SK-N-SH (cell line): ENCODE measurements around the gene FBXO45. TPM values are rescaled to one million over a fixed set of nuclear protein-coding genes. Genes with fewer than 3 reads are reported as not detected.

Experiments used
- CTCF ChIA-PET: fragments of 300-600, 350-600 bp; formaldehyde crosslinking; extraction: SDS; loops from one replicate; lab custom pipeline; 2021; lab: Yijun Ruan, JAX
- POLR2A ChIA-PET: fragments of 350-600 bp; sonication (Branson Sonifier 250); formaldehyde crosslinking; extraction: SDS; loops from one replicate; lab custom pipeline; 2020; ENCODE audit warnings: antibody characterized with exemption, inconsistent platforms; lab: Yijun Ruan, JAX
- DNase-seq: peaks from one replicate; pipeline ENCODE4 v3.0.0; 2012
- H2AFZ ChIP-seq: fragments of 200-600 bp; sonication (generic); 2 replicates; pipeline ENCODE4 v1.8.1; 2016; ENCODE audit warnings: antibody characterized with exemption, mild to moderate bottlenecking, low read depth
- H3F3A ChIP-seq: fragments of 200-600 bp; sonication (generic); replicated peaks from 2 replicates; pipeline ENCODE3; 2016; ENCODE audit warnings: antibody characterized with exemption, mild to moderate bottlenecking; ENCODE audit not compliant: insufficient read depth
- H3K27ac ChIP-seq, 2 experiments: fragments of 200-500 bp in 1 of 2; fragments of 200-600 bp in 1 of 2; sonication (Bioruptor generic) in 1 of 2; sonication (generic), shearing (Covaris generic) in 1 of 2; 2 replicates each; pipeline versions ENCODE4 v1.5.1 to v1.6.1; 2014 to 2016; ENCODE audit warnings: low read depth in 2 of 2, inconsistent platforms in 1 of 2, low read length in 1 of 2, mild to moderate bottlenecking in 1 of 2, mixed read lengths in 1 of 2
- H3K27me3 ChIP-seq: fragments of 200-600 bp; sonication (generic), shearing (Covaris generic); 2 replicates; pipeline ENCODE4 v1.6.1; 2016; ENCODE audit warnings: mixed run types; ENCODE audit not compliant: insufficient read depth
- H3K36me3 ChIP-seq, 2 experiments: fragments of 200-500 bp in 1 of 2; fragments of 200-600 bp in 1 of 2; sonication (Bioruptor generic) in 1 of 2; sonication (generic) in 1 of 2; replicated peaks in 1 of 2; 2 replicates each; pipeline versions ENCODE3 to v1.5.1; 2014 to 2016; ENCODE audit warnings: low read length in 1 of 2, mild to moderate bottlenecking in 1 of 2; ENCODE audit not compliant: insufficient read depth in 2 of 2, control insufficient read depth in 1 of 2
- H3K4me1 ChIP-seq, 2 experiments: fragments of 200-500 bp in 1 of 2; fragments of 200-600 bp in 1 of 2; sonication (Bioruptor generic) in 1 of 2; sonication (generic), shearing (Covaris generic) in 1 of 2; 2 replicates each; pipeline versions ENCODE4 v1.5.1 to v1.6.1; 2014 to 2016; ENCODE audit warnings: low read depth in 1 of 2, low read length in 1 of 2, mixed run types in 1 of 2; ENCODE audit not compliant: insufficient read depth in 2 of 2, control insufficient read depth in 1 of 2
- H3K4me2 ChIP-seq: fragments of 200-600 bp; sonication (generic), shearing (Covaris generic); 2 replicates; pipeline ENCODE4 v1.6.1; 2017; ENCODE audit warnings: mixed run types
- H3K4me3 ChIP-seq, 2 experiments: fragments of 200-500 bp in 1 of 2; fragments of 200-600 bp in 1 of 2; sonication (Bioruptor generic) in 1 of 2; sonication (generic), shearing (Covaris generic) in 1 of 2; 2 replicates each; pipeline versions ENCODE4 v1.5.1 to v1.8.1; 2014 to 2016; ENCODE audit warnings: low read depth in 2 of 2, inconsistent platforms in 1 of 2, low read length in 1 of 2, mild to moderate bottlenecking in 1 of 2, mixed read lengths in 1 of 2, moderate library complexity in 1 of 2
- H3K79me2 ChIP-seq: fragments of 200-600 bp; sonication (generic); 2 replicates; pipeline ENCODE4 v1.8.1; 2017; ENCODE audit warnings: mild to moderate bottlenecking; ENCODE audit not compliant: insufficient read depth
- H3K9ac ChIP-seq: fragments of 200-600 bp; sonication (generic); 2 replicates; pipeline ENCODE4 v1.6.1; 2017; ENCODE audit warnings: mixed run types
- H3K9me2 ChIP-seq: fragments of 200-600 bp; sonication (generic); 2 replicates; pipeline ENCODE4 v1.6.1; 2017; ENCODE audit warnings: mixed run types
- H3K9me3 ChIP-seq: fragments of 200-600 bp; sonication (generic); 2 replicates; pipeline ENCODE4 v1.6.1; 2017; ENCODE audit warnings: mixed run types, mild to moderate bottlenecking, moderate library complexity
- H4K20me1 ChIP-seq: fragments of 200-600 bp; sonication (generic); 2 replicates; pipeline ENCODE4 v1.6.1; 2017; ENCODE audit warnings: mild to moderate bottlenecking, mixed run types; ENCODE audit not compliant: insufficient read depth
- ELF1 ChIP-seq: IDR thresholded peaks from 2 replicates; pipeline ENCODE4 v1.4.0; 2012
- EP300 ChIP-seq, 2 experiments: IDR thresholded peaks; 2 replicates each; pipeline versions ENCODE4 v1.4.0 to v1.6.1; 2012; ENCODE audit warnings: borderline replicate concordance in 1 of 2, low read depth in 1 of 2, low read length in 1 of 2
- EZH2phosphoT487 ChIP-seq: fragments of 200-600 bp; sonication (generic); IDR thresholded peaks from 2 replicates; pipeline ENCODE4 v1.6.1; 2017; ENCODE audit warnings: low read depth, mixed run types, mild to moderate bottlenecking, antibody characterized with exemption, moderate library complexity, borderline replicate concordance
- FOSL2 ChIP-seq: IDR thresholded peaks from 2 replicates; pipeline ENCODE4 v1.4.0; 2012; ENCODE audit warnings: low read depth, mild to moderate bottlenecking, moderate library complexity, borderline replicate concordance
- GABPA ChIP-seq: IDR thresholded peaks from 2 replicates; pipeline ENCODE4 v1.4.0; 2012; ENCODE audit warnings: low read depth, mild to moderate bottlenecking
- JUND ChIP-seq: IDR thresholded peaks from 2 replicates; pipeline ENCODE4 v1.4.0; 2012
- POLR2AphosphoS5 ChIP-seq: IDR thresholded peaks from 2 replicates; pipeline ENCODE4 v1.6.1; 2012; ENCODE audit warnings: low read depth, low read length
- RXRA ChIP-seq: IDR thresholded peaks from 2 replicates; pipeline ENCODE4 v1.4.0; 2012; ENCODE audit warnings: low read depth, mild to moderate bottlenecking, borderline replicate concordance
- TAF1 ChIP-seq: IDR thresholded peaks from 2 replicates; pipeline ENCODE4 v1.6.1; 2012; ENCODE audit warnings: low read depth, mild to moderate bottlenecking, low read length, moderate library complexity, borderline replicate concordance
- TEAD4 ChIP-seq: IDR thresholded peaks from 2 replicates; pipeline ENCODE4 v1.4.0; 2012; ENCODE audit warnings: mild to moderate bottlenecking, borderline replicate concordance; ENCODE audit not compliant: insufficient read depth
- YY1 ChIP-seq: IDR thresholded peaks from 2 replicates; pipeline ENCODE4 v1.4.0; 2012; ENCODE audit warnings: low read depth, mild to moderate bottlenecking
- WGBS: methylation state at CpG from one replicate; pipeline ENCODE4 v1.1.6; 2017; ENCODE audit warnings: low lambda C conversion rate; 5-methylcytosine and 5-hydroxymethylcytosine counted together
- polyA plus RNA-seq, 3 experiments: library from polyadenylated mRNA; depleted of rRNA; stranded (reverse); fragments of >200 nt; gene quantifications; 2 replicates each; pipeline ENCODE4 v1.2.3, GENCODE V29; 2012
- TF ChIP-seq, protein P1 (sequence below): IDR thresholded peaks from 2 replicates; pipeline ENCODE4 v1.4.0; 2012; ENCODE audit warnings: low read depth, borderline replicate concordance
- TF ChIP-seq, protein P2 (sequence below): fragments of 200-600 bp; sonication (generic); IDR thresholded peaks from 2 replicates; pipeline ENCODE4 v1.6.1; 2017; ENCODE audit warnings: antibody characterized with exemption, mild to moderate bottlenecking, moderate library complexity
- TF ChIP-seq, protein P3 (sequence below): IDR thresholded peaks from 2 replicates; pipeline ENCODE4 v1.6.1; 2012; ENCODE audit warnings: mild to moderate bottlenecking, low read depth, low read length, moderate library complexity

Gene FBXO45
- polyA plus RNA-seq, 1 of the 3 experiments (the other 2 are of a cell fraction) = 3.2 TPM

DNA sequence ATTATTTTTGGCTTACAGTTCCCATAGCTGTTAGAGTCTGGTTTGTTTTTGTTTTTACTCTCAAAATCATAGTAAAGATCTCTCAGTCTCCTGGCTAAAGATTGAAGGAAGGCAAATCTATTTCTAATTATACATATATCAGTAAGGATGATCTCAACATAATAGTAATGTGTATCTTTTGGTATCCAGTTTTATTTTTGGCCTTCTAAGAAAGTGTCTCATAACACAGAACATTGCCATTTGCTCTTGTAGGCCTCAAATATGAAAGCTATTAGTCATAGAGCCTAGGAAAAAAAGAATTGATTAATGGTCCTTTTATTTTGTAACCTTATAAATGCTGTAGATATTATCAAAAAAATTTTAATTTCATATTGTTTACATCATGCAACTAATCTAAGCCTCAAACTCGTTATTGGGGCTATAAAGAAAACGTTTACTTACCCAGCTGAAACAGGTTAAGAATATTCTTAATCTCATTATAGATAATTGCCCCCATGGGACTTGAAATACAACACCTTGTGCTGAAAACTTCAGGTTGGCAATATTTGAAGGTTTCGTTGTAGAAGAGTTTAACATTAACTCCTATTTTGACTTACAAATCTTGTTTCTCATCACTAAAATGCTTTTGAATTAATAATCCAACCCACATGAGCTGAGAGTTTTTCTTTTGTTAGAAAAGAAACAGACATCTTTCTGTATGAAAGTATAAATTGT, 16.7 kb downstream of the FBXO45 start:
- peak overlapping the region; percentile 26; the same call in 1 of the 2 replicates for H3K4me2 ChIP-seq
- H4K20me1 ChIP-seq = peaks cover 10% of the 10 kb centered on the region; the same call in 1 of the 2 replicates
- no peak overlapping the region for H2AFZ ChIP-seq
- no peak for DNase-seq
- H3K27me3 ChIP-seq = no peaks in the 10 kb centered on the region
- H3K4me3 ChIP-seq = no peak overlapping the region
- peaks cover 7% of the 10 kb centered on the region; the same call in 1 of the 2 replicates for H3K79me2 ChIP-seq
- ChIA-PET POLR2A (no interaction called here), CTCF (interaction anchor here (2.9 kb wide), 1 partner anchor 100 kb away, joined by 11 read pairs; no protein-coding TSS in a partner anchor)
- H3K36me3 ChIP-seq = peaks cover 35 to 43% of the 10 kb centered on the region in 2 experiments
- no peak overlapping the region for H3K9ac ChIP-seq
- H3K9me2 ChIP-seq = 0 out of 2 replicates have a peak, but pooled peaks cover 4% of the 10 kb centered on the region
- H3K9me3 ChIP-seq = no peaks in the 10 kb centered on the region
- peak overlapping the region in 1 of 2 experiments; percentile 79; a peak in 1 of 4 replicates for H3K27ac ChIP-seq
- 53% methylated on average over 3 of the region's 3 CpGs for WGBS
- TF ChIP-seq EZH2phosphoT487 (no peak), GABPA (no peak), EP300 (IDR thresholded peaks at IDR 0.05; ENCODE audit: borderline replicate concordance in 1 of 2, low read depth in 1 of 2, low read length in 1 of 2) (no peak), ELF1 (no peak), JUND (0 out of 2 replicates have a peak, but pooled peaks have one; percentile 9), TEAD4 (no peak)
- TF ChIP-seq, protein P1, sequence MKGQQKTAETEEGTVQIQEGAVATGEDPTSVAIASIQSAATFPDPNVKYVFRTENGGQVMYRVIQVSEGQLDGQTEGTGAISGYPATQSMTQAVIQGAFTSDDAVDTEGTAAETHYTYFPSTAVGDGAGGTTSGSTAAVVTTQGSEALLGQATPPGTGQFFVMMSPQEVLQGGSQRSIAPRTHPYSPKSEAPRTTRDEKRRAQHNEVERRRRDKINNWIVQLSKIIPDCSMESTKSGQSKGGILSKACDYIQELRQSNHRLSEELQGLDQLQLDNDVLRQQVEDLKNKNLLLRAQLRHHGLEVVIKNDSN = no peak
- TF ChIP-seq, protein P2, sequence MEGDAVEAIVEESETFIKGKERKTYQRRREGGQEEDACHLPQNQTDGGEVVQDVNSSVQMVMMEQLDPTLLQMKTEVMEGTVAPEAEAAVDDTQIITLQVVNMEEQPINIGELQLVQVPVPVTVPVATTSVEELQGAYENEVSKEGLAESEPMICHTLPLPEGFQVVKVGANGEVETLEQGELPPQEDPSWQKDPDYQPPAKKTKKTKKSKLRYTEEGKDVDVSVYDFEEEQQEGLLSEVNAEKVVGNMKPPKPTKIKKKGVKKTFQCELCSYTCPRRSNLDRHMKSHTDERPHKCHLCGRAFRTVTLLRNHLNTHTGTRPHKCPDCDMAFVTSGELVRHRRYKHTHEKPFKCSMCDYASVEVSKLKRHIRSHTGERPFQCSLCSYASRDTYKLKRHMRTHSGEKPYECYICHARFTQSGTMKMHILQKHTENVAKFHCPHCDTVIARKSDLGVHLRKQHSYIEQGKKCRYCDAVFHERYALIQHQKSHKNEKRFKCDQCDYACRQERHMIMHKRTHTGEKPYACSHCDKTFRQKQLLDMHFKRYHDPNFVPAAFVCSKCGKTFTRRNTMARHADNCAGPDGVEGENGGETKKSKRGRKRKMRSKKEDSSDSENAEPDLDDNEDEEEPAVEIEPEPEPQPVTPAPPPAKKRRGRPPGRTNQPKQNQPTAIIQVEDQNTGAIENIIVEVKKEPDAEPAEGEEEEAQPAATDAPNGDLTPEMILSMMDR = no peak
- TF ChIP-seq, all 33 proteins: peak for 1
- Histone ChIP-seq H3K4me1 (peaks cover 0 to 10% of the 10 kb centered on the region in 2 experiments; a peak in 1 of 4 replicates), H3F3A (peaks cover 19% of the 10 kb centered on the region)

DNA sequence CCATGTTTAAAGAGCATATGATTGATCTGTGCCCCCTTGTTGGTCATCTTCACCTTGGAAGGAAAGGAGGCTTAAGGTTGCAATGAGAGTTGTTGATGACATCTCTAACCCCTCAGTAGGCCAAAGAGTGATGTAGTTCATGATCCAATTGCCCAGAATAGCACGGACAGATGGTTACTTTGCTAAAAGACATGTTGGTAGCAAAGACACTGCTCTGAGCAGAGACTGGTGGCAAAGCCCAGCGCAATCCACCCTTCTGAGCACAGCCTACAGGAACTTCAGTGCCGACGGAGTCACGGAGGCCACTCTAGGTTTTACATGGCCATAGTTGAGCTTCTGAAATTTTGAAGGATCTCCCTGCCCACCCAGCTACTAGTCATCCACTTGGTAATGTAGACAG, 21.8 kb downstream of the FBXO45 start:
- H3K36me3 ChIP-seq = peaks cover 16 to 22% of the 10 kb centered on the region in 2 experiments
- no peak overlapping the region for H3K4me3 ChIP-seq
- no peaks in the 10 kb centered on the region for H3K27me3 ChIP-seq
- no peak overlapping the region for H3K4me2 ChIP-seq
- no peak overlapping the region for H3K9ac ChIP-seq
- no peaks in the 10 kb centered on the region for H3K79me2 ChIP-seq
- 100% methylated on average over 4 of the region's 5 CpGs for WGBS
- H3F3A ChIP-seq = peaks cover 7% of the 10 kb centered on the region
- no peaks in the 10 kb centered on the region for H3K9me3 ChIP-seq
- no peak overlapping the region for H3K27ac ChIP-seq
- no peak overlapping the region for H2AFZ ChIP-seq
- peaks cover 0 to 6% of the 10 kb centered on the region in 2 experiments; a peak in 1 of 4 replicates for H3K4me1 ChIP-seq
- ChIA-PET POLR2A (interaction anchor here (1.1 kb wide), 1 partner anchor 9 kb away, joined by 3 read pairs; no protein-coding TSS in a partner anchor), CTCF (interaction anchor here (0.6 to 2.8 kb wide), 6 partner anchors 11 to 704 kb away, joined by 3 to 11 read pairs (median 4); no protein-coding TSS in a partner anchor)
- 0 out of 2 replicates have a peak, but pooled peaks cover 4% of the 10 kb centered on the region for H3K9me2 ChIP-seq
- DNase-seq = no peak
- peaks cover 9% of the 10 kb centered on the region; the same call in 1 of the 2 replicates for H4K20me1 ChIP-seq
- TF ChIP-seq FOSL2 (no peak), YY1 (no peak), TEAD4 (no peak), RXRA (no peak), TAF1 (no peak), POLR2AphosphoS5 (no peak)
- TF ChIP-seq, protein P1 = no peak
- TF ChIP-seq, protein P3, sequence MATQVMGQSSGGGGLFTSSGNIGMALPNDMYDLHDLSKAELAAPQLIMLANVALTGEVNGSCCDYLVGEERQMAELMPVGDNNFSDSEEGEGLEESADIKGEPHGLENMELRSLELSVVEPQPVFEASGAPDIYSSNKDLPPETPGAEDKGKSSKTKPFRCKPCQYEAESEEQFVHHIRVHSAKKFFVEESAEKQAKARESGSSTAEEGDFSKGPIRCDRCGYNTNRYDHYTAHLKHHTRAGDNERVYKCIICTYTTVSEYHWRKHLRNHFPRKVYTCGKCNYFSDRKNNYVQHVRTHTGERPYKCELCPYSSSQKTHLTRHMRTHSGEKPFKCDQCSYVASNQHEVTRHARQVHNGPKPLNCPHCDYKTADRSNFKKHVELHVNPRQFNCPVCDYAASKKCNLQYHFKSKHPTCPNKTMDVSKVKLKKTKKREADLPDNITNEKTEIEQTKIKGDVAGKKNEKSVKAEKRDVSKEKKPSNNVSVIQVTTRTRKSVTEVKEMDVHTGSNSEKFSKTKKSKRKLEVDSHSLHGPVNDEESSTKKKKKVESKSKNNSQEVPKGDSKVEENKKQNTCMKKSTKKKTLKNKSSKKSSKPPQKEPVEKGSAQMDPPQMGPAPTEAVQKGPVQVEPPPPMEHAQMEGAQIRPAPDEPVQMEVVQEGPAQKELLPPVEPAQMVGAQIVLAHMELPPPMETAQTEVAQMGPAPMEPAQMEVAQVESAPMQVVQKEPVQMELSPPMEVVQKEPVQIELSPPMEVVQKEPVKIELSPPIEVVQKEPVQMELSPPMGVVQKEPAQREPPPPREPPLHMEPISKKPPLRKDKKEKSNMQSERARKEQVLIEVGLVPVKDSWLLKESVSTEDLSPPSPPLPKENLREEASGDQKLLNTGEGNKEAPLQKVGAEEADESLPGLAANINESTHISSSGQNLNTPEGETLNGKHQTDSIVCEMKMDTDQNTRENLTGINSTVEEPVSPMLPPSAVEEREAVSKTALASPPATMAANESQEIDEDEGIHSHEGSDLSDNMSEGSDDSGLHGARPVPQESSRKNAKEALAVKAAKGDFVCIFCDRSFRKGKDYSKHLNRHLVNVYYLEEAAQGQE = no peak
- TF ChIP-seq, protein P2 = no peak
